OCI-LY3 (cell line): ENCODE measurements around the gene UBAP2.

Experiments used
- CTCF ChIP-seq: fragments of 200-600, 300-600 bp; sonication (generic); IDR thresholded peaks from 2 replicates; pipeline ENCODE4 v1.5.1; 2014; ENCODE audit warnings: antibody characterized with exemption, low read length, low read depth
- EZH2phosphoT487 ChIP-seq: fragments of 200-600 bp; shearing (Covaris generic); IDR thresholded peaks from 2 replicates; pipeline ENCODE4 v1.6.1; 2018; ENCODE audit warnings: antibody characterized with exemption, mixed run types, low read depth

DNA sequence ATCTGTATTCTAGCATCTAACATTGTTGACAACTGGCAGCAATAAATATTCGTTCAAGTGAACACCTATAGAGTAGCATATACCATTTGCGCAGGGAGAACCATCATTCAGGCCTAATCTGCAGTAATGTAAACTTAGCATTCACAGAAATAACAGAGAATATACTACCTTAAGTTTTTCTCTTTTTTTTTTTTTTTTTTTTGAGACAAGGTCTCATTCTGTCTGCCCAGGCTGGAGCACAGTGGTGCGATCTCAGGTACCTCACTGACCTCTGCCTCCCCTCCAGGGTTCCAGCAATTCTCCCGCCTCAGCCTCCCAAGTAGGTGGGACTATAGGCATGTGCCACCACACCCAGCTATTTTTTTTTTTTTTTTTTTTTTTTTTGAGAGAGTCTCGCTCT is 12.1 kb downstream of the UBAP2 start:
- TF ChIP-seq CTCF (no peak), EZH2phosphoT487 (no peak)
